Hepatocyte (in vitro differentiated cells): ENCODE measurements around the gene REEP5. TPM values are rescaled to one million over a fixed set of nuclear protein-coding genes. Genes with fewer than 3 reads are reported as not detected.

Experiments
- DNase-seq: peaks from one replicate; pipeline ENCODE4 v3.0.0-alpha.2; 2016; ENCODE audit warnings: low spot score
- H2AFZ ChIP-seq: fragments of 200-600 bp; sonication (generic); 2 replicates; pipeline ENCODE4 v1.6.0; 2016; ENCODE audit warnings: antibody characterized with exemption, mild to moderate bottlenecking
- H3K27ac ChIP-seq: fragments of 200-600 bp; sonication (generic); 2 replicates; pipeline ENCODE4 v1.5.1; 2016; ENCODE audit warnings: mild to moderate bottlenecking
- H3K27me3 ChIP-seq: fragments of 200-600 bp; sonication (generic); 2 replicates; pipeline ENCODE4 v1.6.1; 2016
- H3K36me3 ChIP-seq: fragments of 200-600 bp; sonication (generic); replicated peaks from 2 replicates; pipeline ENCODE4 v1.5.1; 2016; ENCODE audit warnings: low read depth; ENCODE audit not compliant: insufficient read depth
- H3K4me1 ChIP-seq: fragments of 200-600 bp; sonication (generic); 2 replicates; pipeline ENCODE4 v1.5.1; 2016; ENCODE audit warnings: mild to moderate bottlenecking, moderate library complexity; ENCODE audit not compliant: insufficient read depth
- H3K4me2 ChIP-seq: fragments of 200-600 bp; sonication (generic); 2 replicates; pipeline ENCODE4 v1.6.0; 2016
- H3K4me3 ChIP-seq: fragments of 200-600 bp; sonication (generic); 2 replicates; pipeline ENCODE4 v1.5.1; 2016; ENCODE audit warnings: mild to moderate bottlenecking
- H3K79me2 ChIP-seq: fragments of 200-600 bp; sonication (generic); 2 replicates; pipeline ENCODE4 v1.6.0; 2017; ENCODE audit warnings: mild to moderate bottlenecking
- H3K9me2 ChIP-seq: fragments of 200-600 bp; sonication (generic); replicated peaks from 2 replicates; pipeline ENCODE4 v1.6.0; 2017; ENCODE audit warnings: mild to moderate bottlenecking; ENCODE audit not compliant: insufficient read depth
- H3K9me3 ChIP-seq: fragments of 200-600 bp; sonication (generic); 2 replicates; pipeline ENCODE4 v1.5.1; 2016; ENCODE audit warnings: low read depth, mild to moderate bottlenecking
- H4K20me1 ChIP-seq: fragments of 200-600 bp; sonication (generic); 2 replicates; pipeline ENCODE4 v1.6.0; 2016; ENCODE audit warnings: mild to moderate bottlenecking; ENCODE audit not compliant: insufficient read depth, poor library complexity, severe bottlenecking
- EZH2 ChIP-seq: fragments of 200-600 bp; sonication (generic); IDR thresholded peaks from 2 replicates; pipeline ENCODE4 v1.6.1; 2016; ENCODE audit warnings: antibody characterized with exemption, mild to moderate bottlenecking, borderline replicate concordance
- EZH2phosphoT487 ChIP-seq: fragments of 200-600 bp; sonication (generic); IDR thresholded peaks from one replicate; pipeline ENCODE4 v1.6.1; 2018; ENCODE audit warnings: antibody characterized with exemption, mild to moderate bottlenecking, low read depth, moderate library complexity; ENCODE audit not compliant: unreplicated experiment, severe bottlenecking
- WGBS: methylation state at CpG from one replicate; pipeline ENCODE4 v1.1.6; 2016; ENCODE audit warnings: low lambda C conversion rate; ENCODE audit errors: missing lambda C conversion rate; 5-methylcytosine and 5-hydroxymethylcytosine counted together
- polyA plus RNA-seq: library from polyadenylated mRNA; unstranded; fragments of >200 nt; fragmentation: Nextera tagmentation; extraction: Ambion mirVana; gene quantifications from 2 replicates; pipeline ENCODE4 v1.2.1, GENCODE V29; 2016
- total RNA-seq: library from RNA; depleted of rRNA; stranded (reverse); fragments of >200 nt; gene quantifications from 2 replicates; pipeline ENCODE4 v1.2.3, GENCODE V29; 2014
- TF ChIP-seq, protein P1 (sequence below): fragments of 200-600 bp; sonication (generic); IDR thresholded peaks from 2 replicates; pipeline ENCODE4 v1.5.1; 2016; ENCODE audit warnings: antibody characterized with exemption, mild to moderate bottlenecking; ENCODE audit not compliant: poor library complexity

The REEP5 gene
- total and polyA plus RNA-seq, 2 experiments from 2014 or later: 57.3 to 208 TPM

DNA sequence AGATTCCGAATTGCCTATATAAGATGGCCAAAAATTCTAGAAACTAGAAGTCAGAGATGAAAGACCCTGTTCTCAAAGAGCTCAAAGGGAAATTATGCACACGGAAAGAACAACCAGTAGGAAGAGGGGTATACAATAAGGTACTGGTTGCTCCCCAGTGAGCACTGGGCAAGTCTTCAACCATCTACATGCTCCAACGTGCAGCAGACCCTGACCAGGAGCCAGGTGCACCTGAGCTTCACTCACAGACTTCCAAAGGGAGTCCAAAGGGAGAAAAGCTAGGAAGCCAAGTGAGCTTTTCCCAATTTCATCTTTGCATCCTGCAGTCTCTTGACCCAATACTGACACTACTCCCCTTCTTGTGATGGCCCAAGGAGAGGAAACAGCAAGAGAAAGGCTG, 3.9 kb downstream of the REEP5 start:
- WGBS: 93% methylated on average over 3 of the region's 3 CpGs
- Histone ChIP-seq H3K27ac (no peak overlapping the region), H4K20me1 (peaks cover 4% of the 10 kb centered on the region), H2AFZ (no peak overlapping the region), H3K4me2 (no peak overlapping the region), H3K9me3 (no peaks in the 10 kb centered on the region), H3K36me3 (no peaks in the 10 kb centered on the region), H3K27me3 (no peaks in the 10 kb centered on the region), H3K9me2 (no peaks in the 10 kb centered on the region), H3K4me3 (no peak overlapping the region), H3K79me2 (peaks cover 57% of the 10 kb centered on the region), H3K4me1 (peaks cover 15% of the 10 kb centered on the region)
- DNase-seq: no peak
- TF ChIP-seq, protein P1, sequence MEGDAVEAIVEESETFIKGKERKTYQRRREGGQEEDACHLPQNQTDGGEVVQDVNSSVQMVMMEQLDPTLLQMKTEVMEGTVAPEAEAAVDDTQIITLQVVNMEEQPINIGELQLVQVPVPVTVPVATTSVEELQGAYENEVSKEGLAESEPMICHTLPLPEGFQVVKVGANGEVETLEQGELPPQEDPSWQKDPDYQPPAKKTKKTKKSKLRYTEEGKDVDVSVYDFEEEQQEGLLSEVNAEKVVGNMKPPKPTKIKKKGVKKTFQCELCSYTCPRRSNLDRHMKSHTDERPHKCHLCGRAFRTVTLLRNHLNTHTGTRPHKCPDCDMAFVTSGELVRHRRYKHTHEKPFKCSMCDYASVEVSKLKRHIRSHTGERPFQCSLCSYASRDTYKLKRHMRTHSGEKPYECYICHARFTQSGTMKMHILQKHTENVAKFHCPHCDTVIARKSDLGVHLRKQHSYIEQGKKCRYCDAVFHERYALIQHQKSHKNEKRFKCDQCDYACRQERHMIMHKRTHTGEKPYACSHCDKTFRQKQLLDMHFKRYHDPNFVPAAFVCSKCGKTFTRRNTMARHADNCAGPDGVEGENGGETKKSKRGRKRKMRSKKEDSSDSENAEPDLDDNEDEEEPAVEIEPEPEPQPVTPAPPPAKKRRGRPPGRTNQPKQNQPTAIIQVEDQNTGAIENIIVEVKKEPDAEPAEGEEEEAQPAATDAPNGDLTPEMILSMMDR: no peak
- no peak for TF ChIP-seq EZH2
- no peak for TF ChIP-seq EZH2phosphoT487

DNA sequence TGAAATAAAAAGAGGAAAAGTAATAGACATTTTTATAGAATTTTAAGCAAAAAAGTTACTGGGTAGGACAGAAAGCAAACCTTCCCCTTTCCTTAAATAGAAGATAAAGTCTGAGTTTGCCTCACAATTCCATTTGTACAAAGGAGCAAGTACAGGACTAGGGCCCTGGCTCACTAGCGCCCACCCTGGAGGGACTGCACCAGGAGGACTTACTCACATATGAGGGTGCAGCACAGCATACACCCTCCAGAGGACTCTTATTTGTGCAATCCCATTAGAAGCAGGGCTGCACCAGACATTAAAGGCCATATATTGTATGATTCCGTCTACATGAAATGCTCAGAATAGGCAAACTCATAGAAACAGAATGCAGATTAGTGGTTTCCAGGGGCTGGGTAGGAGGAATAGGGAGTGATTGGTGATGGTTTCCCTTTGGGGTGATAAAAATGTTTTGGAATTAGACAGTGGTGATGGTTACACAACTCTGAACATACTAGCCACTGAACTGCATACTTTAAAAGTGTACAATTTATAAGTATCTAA, 4.5 kb downstream of the REEP5 start:
- no peaks in the 10 kb centered on the region for H3K36me3 ChIP-seq
- 88% methylated on average over 2 of the region's 2 CpGs for WGBS
- H3K9me2 ChIP-seq: no peaks in the 10 kb centered on the region
- H2AFZ ChIP-seq: no peak overlapping the region
- no peaks in the 10 kb centered on the region for H3K9me3 ChIP-seq
- no peaks in the 10 kb centered on the region for H3K27me3 ChIP-seq
- DNase-seq: no peak
- peaks cover 63% of the 10 kb centered on the region for H3K79me2 ChIP-seq
- TF ChIP-seq EZH2phosphoT487: no peak
- TF ChIP-seq, protein P1: peak; percentile 9
- no peak overlapping the region for H3K4me3 ChIP-seq
- H4K20me1 ChIP-seq: peaks cover 4% of the 10 kb centered on the region
- peaks cover 15% of the 10 kb centered on the region for H3K4me1 ChIP-seq
- H3K27ac ChIP-seq: no peak overlapping the region
- H3K4me2 ChIP-seq: no peak overlapping the region

DNA sequence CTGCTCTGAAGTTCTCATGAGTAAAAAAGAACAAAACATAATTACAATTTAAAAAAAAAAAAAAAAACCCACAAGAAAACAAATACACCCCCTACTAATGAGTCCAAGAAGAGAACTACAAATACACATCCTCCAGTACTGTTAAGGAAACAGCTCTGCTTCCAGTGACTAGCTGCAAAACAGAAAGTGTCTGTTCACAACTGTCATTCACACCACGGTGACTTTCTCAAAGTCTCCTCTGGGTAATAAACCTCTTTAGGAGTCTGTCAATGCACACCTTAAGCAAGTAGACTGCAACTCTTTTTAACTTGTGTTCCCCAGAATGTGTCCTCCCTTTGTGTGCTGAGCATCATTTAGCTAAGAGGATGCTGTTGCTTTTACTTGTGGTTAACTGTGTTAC, 6.2 kb downstream of the REEP5 start:
- Histone ChIP-seq H3K79me2 (peaks cover 77% of the 10 kb centered on the region), H3K36me3 (no peaks in the 10 kb centered on the region), H3K27ac (no peak overlapping the region), H3K4me1 (peaks cover 15% of the 10 kb centered on the region), H4K20me1 (peaks cover 4% of the 10 kb centered on the region), H2AFZ (no peak overlapping the region), H3K4me3 (no peak overlapping the region), H3K27me3 (no peaks in the 10 kb centered on the region), H3K9me3 (no peaks in the 10 kb centered on the region), H3K9me2 (no peaks in the 10 kb centered on the region), H3K4me2 (no peak overlapping the region)
- WGBS: 73% methylated on average over 1 of the region's 1 CpG
- DNase-seq: no peak
- TF ChIP-seq EZH2phosphoT487 (no peak), EZH2 (no peak)
- TF ChIP-seq, protein P1: no peak
